Stimulated activated CD4-positive, alpha-beta T cell treated with anti-CD3 and anti-CD28 coated beads, Interleukin-12 subunit alpha, Interleukin-12 subunit beta, amount 100 ng/mL, for 4 hours (primary cell): ENCODE measurements around the gene MBD3L4.
"Not testable (repeated sequence)": the region's sequence is repeated elsewhere in the genome, so short reads cannot be mapped to it uniquely, and the experiment has no call there.

ENCODE experiments used
- DNase-seq: peaks from one replicate; pipeline ENCODE4 v3.0.0-alpha.2; 2020

Gene MBD3L4

GRCh38 chr19:7040079-7040478, at the start of gene MBD3L4:
MBD3L4 (minus strand) TSS chr19:7040179; CDS start chr19:7040144, 35 bp downstream.
- not testable (repeated sequence) for DNase-seq

GRCh38 chr19:7088999-7089398, 49.0 kb upstream of the MBD3L4 start:
- no peak for DNase-seq

- no peak for DNase-seq
These were observed 43.3 kb upstream of the MBD3L4 start for GRCh38 chr19:7083076-7083956.

GRCh38 chr19:7078008-7078407, 38.0 kb upstream of the MBD3L4 start:
- no peak for DNase-seq

- DNase-seq: no peak
These were observed 36.2 kb upstream of the MBD3L4 start for GRCh38 chr19:7076151-7076550.

GRCh38 chr19:7074705-7075282, 34.8 kb upstream of the MBD3L4 start:
- no peak for DNase-seq

GRCh38 chr19:7072541-7072940, 32.6 kb upstream of the MBD3L4 start:
- DNase-seq: no peak

GRCh38 chr19:7069904-7070226, 29.9 kb upstream of the MBD3L4 start:
- DNase-seq: no peak

GRCh38 chr19:7069042-7069903, 29.3 kb upstream of the MBD3L4 start, which contains the start of gene ZNF557:
ZNF557 (plus strand) TSS chr19:7069703; CDS start chr19:7075075, 5,372 bp downstream.
- peak; percentile 99 for DNase-seq

GRCh38 chr19:7068599-7068998, 28.6 kb upstream of the MBD3L4 start:
- DNase-seq: no peak

- no peak for DNase-seq
These were observed 27.7 kb upstream of the MBD3L4 start for GRCh38 chr19:7067716-7068115.

GRCh38 chr19:7067122-7067521, 27.1 kb upstream of the MBD3L4 start:
- not testable (repeated sequence) for DNase-seq

GRCh38 chr19:7063764-7064418, 23.9 kb upstream of the MBD3L4 start:
- DNase-seq: no peak

- DNase-seq: no peak
These were observed 23.4 kb upstream of the MBD3L4 start for GRCh38 chr19:7063339-7063738.

- DNase-seq: not testable (repeated sequence)
These were observed 20.0 kb upstream of the MBD3L4 start for GRCh38 chr19:7059977-7060376.

- not testable (repeated sequence) for DNase-seq
These were observed 18.6 kb upstream of the MBD3L4 start, which contains the start of gene MBD3L3 for GRCh38 chr19:7058576-7058975. MBD3L3 (minus strand) TSS chr19:7058676; CDS start chr19:7058605, 71 bp downstream.

- not testable (repeated sequence) for DNase-seq
These were observed 16.4 kb upstream of the MBD3L4 start for GRCh38 chr19:7056371-7056770.

GRCh38 chr19:7055679-7056078, 15.7 kb upstream of the MBD3L4 start:
- not testable (repeated sequence) for DNase-seq

GRCh38 chr19:7054635-7055368, 14.8 kb upstream of the MBD3L4 start:
- DNase-seq: not testable (repeated sequence)

GRCh38 chr19:7052896-7053295, 12.9 kb upstream of the MBD3L4 start:
- DNase-seq: not testable (repeated sequence)

- DNase-seq: not testable (repeated sequence)
These were observed 11.4 kb upstream of the MBD3L4 start for GRCh38 chr19:7051421-7051820.

- DNase-seq: not testable (repeated sequence)
These were observed 9.0 kb upstream of the MBD3L4 start, which contains the start of gene MBD3L2 for GRCh38 chr19:7049021-7049420. MBD3L2 (plus strand) TSS chr19:7049321; CDS start chr19:7049374, 53 bp downstream.
